Inferior parietal cortex (tissue), 1 donor: ENCODE data around the gene GALNT7.

Experiments
- DNase-seq: peaks from one replicate; pipeline ENCODE4 v3.0.0-alpha.2; 2016; ENCODE audit errors: extremely low spot score

GALNT7 gene

DNA sequence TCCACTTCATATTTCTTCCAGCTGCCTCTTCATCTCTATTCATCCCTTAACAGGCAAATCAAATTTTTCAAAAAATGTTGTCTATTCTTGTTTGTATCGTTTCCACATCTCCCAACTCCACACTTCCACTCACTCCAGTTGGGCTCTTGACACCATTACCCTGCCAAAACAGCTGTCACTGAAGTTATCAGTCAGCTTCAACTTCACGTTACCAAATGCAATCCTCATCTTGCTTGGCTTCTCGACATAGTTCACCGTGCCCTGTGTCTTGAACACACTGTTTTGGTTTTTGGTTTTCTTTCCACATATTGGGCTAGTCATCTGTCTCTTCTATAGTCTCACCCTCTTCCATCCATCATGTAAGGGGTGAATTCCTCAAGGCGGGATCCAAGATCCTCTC lies 65.2 kb downstream of the GALNT7 start:
- DNase-seq: no peak

- DNase-seq: no peak
Observed at GRCh38 chr4:173235050-173235449, 66.4 kb downstream of the GALNT7 start.

DNA sequence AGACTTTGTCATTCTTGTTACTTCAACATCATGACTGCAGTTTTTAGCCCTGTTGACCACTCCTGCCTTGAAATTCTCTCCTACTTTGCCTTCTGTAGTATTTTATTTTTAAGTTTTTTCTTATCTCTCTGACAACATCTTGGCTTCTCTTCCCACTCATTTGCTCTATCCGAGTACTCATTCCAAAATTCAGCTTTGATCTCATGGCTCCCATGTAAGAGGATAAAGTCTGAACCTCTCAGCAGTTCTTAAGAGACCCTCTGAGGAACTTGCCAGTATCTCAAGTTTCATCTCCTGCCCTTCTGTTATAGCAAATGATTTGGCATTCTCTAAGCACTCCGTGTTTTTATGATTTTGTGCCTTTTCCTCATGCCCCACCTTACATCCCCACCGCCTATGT lies 67.7 kb downstream of the GALNT7 start:
- no peak for DNase-seq

DNA sequence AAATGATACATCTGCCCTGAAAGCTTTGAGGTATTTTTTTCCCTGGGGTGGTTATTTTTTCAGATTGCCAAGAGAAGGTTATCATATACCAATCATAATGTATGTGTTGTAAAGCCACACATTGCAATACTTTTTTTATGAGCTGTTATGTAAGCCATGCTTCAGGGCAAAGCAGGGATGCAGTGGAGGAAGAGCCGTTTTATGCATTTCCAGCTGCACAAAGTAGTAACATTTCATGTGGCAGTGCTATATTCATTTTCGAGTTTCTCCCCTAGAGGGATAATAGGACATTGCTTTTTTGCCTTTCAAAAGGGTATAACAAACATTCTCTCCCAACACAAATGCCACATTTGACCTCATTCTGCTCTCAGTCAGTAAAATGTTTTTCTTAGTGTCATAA lies 68.5 kb downstream of the GALNT7 start:
- DNase-seq: no peak

- no peak for DNase-seq
Observed at GRCh38 chr4:173237762-173238161, 69.2 kb downstream of the GALNT7 start.

DNA sequence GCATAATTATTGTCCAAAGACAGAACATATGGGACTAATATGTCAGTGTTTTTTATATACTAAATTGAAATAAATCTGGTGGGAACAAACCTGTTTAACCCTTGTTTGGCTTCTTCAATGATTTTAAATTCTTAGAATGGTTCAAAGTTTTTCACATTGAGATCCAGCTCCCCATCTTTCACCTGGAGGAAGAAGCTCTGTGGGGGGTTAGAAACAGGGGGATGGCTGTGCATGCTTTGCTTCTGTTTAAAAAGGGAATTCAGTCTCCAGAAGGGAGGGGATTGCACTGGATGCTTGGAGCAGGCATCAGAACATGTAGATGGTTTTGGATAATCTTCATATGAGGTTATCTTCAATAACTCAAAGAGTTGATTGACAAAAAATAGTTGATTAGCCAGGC lies 72.1 kb downstream of the GALNT7 start:
- DNase-seq: no peak

DNA sequence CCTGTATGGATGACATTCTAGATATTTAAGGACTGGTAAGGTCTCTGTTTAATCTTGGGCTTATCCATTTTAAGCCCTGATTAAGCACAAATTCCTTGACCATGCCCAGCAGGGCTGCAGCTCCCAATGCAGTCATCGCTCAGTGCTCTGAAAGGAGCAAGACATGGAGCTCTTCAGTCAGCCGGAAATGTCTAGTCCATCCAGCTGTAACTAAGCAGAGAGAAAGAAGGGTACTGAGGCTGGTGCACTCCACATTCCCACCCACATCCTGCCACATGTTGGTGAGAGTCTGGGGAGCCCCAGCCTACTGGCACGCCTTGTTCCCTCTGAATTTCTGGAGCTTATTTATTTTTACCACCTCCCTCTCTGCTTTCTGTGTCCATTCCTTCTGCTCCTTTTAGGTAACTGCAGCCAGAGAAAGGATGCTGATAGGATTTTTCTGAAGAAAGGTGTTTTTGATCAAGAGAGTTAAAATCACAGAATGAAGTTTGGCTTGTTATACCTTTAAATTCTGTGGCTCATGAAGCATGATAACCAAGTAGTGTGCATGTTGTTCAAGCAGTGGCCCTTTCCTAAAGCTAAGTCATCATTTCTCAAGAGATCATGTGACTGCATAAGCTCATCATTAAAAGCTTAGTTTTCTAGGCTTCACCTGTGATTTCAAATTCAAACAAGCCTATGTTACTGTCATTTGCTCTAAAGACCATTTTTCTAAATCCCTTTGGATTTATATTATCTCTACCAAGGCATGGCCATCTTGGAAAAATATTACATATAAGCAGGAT lies 74.0 kb downstream of the GALNT7 start:
- no peak for DNase-seq

DNA sequence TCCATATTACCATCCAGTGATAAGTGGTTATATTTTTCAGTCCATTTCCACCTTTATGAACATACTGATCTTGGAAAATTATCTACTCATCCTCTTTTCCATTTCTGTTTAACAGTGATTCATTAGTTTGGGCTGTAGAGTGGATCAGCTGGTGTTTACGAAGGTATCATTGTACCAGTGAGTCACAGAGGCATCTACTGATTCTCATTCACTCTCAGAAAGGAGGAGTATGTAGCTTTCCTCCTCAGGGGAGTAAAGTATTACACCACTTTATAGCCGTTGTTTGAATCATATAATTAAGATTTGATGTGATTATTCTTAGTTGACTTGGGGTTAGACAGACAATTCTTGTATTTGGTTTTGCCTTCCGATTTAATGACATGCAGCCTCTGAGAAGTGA lies 74.7 kb downstream of the GALNT7 start:
- DNase-seq: no peak

DNA sequence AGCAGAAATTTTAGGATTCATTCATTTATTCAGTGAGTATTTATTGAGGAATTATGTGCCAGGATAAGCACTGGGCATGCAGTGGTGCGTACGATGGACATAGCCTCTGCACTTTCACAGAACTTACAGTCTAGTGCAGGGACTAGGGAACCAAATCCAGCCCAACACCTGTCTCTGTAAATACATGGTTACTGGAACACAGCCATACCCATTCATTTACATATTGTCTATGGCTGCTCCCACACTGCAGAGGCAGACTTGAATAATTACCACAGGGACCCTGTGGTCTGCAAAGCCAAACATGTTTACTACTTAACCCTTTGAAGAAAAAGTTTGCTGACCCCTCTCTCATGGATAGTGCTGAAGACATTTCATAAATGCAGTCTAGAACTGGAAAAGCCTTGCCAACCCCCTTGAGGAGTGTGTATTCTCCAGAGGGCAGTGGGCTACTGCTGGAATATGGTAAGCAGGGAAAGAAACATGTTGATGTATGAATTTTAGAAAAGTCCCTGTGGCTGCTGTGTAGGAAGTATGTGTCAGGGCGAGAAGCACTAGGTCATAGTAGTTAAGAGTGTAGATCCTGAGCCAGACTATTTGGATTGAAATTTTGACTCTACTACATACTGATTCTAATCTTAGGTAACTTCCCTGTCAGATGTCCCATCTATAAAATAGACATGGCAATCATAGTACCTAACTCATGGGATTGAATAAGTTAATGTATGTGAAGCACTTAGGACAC lies 75.5 kb downstream of the GALNT7 start:
- DNase-seq: no peak

- DNase-seq: no peak
Observed at GRCh38 chr4:173245952-173246351, 77.3 kb downstream of the GALNT7 start.

DNA sequence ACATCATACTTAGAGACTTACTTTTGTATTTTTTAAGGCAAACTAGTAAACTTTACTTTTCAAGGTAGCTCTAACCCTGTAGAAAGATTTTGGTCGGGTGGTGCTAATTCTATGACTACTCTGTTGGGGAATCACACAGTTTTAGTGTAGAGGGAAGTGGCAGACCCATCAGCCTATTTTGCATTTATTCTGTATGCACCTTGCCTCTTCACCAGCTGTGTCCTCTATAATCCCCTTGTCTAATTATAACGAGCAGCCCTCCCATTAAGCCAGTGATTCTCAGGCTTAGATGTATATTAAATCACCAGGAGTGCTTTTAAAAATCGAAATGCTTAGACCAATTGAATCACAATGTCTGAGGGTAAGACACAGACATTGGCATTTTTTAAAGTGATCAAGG lies 78.1 kb downstream of the GALNT7 start:
- no peak for DNase-seq

DNA sequence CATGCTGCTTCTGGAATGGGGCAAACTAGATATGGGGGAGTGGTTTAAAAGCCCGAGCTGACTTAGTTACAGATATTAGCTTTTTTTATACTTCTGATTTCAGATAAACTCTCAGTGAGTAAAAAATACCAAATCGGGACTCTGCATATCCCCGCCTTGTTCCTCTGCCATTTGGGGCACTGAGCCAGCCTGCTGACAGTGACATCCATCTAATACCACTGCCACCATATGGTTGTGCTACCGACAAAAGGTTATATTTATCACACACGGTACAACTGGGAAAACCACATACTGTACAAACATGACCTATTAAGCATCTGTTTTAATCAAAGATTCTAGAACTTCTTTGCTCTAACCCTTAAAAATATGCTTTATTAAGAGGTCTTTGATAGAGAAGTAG lies 78.7 kb downstream of the GALNT7 start:
- DNase-seq: no peak

DNA sequence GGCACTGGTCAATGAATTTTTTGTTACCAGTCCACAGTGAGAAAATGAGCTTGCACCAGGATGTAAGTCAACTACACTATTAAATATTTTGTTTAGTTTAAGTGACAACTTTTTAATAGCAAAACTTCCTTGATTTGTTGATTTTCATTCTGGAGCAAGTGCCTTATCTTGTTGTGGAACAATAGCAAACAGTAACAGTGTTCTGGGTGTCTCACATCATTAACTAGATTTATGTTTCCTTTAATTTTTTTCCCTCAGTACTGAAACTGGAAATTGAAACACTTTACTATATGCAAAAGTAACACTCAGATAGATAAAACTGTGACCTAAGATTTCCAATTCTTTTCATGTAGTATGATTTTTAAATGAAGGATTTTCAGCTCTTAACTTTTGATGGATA lies 80.1 kb downstream of the GALNT7 start:
- DNase-seq: no peak

- DNase-seq: peak; percentile 70
Observed at GRCh38 chr4:173252024-173252935, 83.7 kb downstream of the GALNT7 start.

- no peak for DNase-seq
Observed at GRCh38 chr4:173253561-173253960, 85.0 kb downstream of the GALNT7 start.

- DNase-seq: no peak
Observed at GRCh38 chr4:173254646-173255045, 86.0 kb downstream of the GALNT7 start.

DNA sequence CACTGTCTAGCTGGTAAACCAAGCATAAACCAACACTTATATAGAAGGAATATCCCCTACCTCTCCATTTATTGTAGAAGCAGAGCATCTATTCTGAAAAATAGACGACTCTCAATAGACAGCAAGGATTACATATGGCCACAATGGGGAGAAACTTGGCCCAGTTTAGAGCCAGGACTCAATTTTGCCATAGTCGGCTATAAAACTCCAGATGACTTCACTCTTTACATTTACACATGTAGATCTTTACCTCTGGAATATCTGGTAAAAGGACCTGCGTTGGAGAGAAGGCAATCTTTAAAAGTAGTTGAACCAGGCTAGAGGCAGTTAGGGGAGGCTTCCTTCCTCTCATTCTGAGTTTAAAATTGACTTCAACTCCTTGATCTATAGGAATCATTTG lies 88.2 kb downstream of the GALNT7 start:
- no peak for DNase-seq

- peak; percentile 85 for DNase-seq
Observed at GRCh38 chr4:173257732-173258717, 89.4 kb downstream of the GALNT7 start.

DNA sequence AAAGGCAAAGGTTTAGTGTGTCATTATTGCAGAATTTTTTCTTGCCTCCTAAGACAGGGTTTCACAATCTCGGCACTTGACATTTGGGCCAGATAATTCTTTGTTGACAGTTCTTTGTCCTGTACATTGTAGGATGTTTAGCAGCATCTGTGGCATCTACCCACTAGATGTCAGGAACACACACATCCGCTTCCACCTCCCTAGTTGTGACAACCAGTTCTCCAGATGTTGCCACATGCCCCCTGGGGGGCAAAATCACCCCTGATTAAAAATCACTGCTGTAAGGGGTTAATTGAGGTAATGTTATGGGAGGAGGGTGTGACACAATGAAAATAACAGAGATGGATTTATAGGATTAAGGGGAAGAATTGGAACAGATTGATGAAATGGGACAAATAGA lies 90.3 kb downstream of the GALNT7 start:
- DNase-seq: no peak

- DNase-seq: no peak
Observed at GRCh38 chr4:173259310-173259709, 90.7 kb downstream of the GALNT7 start.

- no peak for DNase-seq
Observed at GRCh38 chr4:173261052-173261451, 92.4 kb downstream of the GALNT7 start.
